ENCODE measurements around the gene LCN2. TPM values are rescaled to one million over a fixed set of nuclear protein-coding genes. Genes with fewer than 3 reads are reported as not detected.

LCN2 gene
- total and polyA plus RNA-seq, 9 of the 15 experiments (the other 6 are each of a cell fraction or from before 2014, with no cell fraction given), result 0.10 to 1.2 (median 0.44) TPM; not detected in 1

DNA sequence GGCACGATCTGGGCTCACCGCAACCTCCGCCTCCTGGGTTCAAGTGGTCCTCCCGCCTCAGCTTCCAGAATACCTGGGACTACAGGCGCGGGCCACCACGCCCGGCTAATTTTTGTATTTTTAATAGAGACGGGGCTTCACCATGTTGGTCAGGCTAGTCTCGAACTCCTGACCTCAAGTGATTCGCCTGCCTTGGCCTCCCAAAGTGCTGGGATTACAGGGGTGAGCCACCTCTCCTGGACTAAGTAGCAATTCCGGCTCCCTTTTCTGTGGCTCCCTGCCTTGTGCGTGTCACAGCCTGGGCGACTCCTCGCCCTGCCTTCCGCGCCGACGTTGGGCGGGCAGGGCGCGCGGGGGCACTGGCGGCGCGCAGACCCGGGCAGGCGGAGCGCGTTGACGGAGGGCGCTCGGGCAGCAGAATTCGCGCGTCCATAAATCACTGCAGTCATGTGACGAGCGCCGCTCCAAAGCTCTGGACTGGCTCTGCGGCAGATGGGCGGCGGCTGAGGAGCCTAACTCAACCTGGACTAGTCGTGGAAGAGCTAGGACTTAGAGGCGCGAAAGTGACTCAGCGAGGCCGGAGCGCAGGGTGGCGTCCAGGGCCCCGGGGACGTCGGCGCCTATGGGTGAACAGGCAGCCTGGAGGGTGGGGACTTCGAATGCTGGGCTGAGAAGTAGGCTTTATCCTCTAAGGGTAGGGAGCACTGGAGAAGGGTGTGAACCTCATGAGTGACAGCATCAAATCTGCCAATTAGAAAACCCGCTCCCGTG, 43.5 kb downstream of the LCN2 start (continued):
- TF ChIP-seq KLF6 (CRISPR knock-in tag; IDR thresholded peaks at IDR 0.05; ENCODE audit: borderline replicate concordance), result no peak
- no peak for TF ChIP-seq NFYB (IDR thresholded peaks at IDR 0.05; ENCODE audit: extremely low read depth, insufficient read length)
- 0 out of 2 replicates have a peak, but pooled peaks have one; percentile 42 for TF ChIP-seq ZNF707 (CRISPR knock-in tag; conservative IDR thresholded peaks at IDR 0.05)
- TF ChIP-seq, protein P1, sequence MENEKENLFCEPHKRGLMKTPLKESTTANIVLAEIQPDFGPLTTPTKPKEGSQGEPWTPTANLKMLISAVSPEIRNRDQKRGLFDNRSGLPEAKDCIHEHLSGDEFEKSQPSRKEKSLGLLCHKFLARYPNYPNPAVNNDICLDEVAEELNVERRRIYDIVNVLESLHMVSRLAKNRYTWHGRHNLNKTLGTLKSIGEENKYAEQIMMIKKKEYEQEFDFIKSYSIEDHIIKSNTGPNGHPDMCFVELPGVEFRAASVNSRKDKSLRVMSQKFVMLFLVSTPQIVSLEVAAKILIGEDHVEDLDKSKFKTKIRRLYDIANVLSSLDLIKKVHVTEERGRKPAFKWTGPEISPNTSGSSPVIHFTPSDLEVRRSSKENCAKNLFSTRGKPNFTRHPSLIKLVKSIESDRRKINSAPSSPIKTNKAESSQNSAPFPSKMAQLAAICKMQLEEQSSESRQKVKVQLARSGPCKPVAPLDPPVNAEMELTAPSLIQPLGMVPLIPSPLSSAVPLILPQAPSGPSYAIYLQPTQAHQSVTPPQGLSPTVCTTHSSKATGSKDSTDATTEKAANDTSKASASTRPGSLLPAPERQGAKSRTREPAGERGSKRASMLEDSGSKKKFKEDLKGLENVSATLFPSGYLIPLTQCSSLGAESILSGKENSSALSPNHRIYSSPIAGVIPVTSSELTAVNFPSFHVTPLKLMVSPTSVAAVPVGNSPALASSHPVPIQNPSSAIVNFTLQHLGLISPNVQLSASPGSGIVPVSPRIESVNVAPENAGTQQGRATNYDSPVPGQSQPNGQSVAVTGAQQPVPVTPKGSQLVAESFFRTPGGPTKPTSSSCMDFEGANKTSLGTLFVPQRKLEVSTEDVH (IDR thresholded peaks at IDR 0.05; ENCODE audit: low read depth, partially characterized antibody), result no peak
- peak; percentile 77 for TF ChIP-seq HNRNPLL (IDR thresholded peaks at IDR 0.05; ENCODE audit: low read depth, low read length, poor library complexity, severe bottlenecking)
- TF ChIP-seq, protein P2, sequence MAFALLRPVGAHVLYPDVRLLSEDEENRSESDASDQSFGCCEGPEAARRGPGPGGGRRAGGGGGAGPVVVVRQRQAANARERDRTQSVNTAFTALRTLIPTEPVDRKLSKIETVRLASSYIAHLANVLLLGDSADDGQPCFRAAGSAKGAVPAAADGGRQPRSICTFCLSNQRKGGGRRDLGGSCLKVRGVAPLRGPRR (CRISPR knock-in tag; IDR thresholded peaks at IDR 0.05), result peak; percentile 84; the same call in 1 of the 2 replicates
- TF ChIP-seq SLC30A9 (CRISPR knock-in tag; IDR thresholded peaks at IDR 0.05), result 0 out of 2 replicates have a peak, but pooled peaks have one; percentile 47
- TF ChIP-seq, protein P3, sequence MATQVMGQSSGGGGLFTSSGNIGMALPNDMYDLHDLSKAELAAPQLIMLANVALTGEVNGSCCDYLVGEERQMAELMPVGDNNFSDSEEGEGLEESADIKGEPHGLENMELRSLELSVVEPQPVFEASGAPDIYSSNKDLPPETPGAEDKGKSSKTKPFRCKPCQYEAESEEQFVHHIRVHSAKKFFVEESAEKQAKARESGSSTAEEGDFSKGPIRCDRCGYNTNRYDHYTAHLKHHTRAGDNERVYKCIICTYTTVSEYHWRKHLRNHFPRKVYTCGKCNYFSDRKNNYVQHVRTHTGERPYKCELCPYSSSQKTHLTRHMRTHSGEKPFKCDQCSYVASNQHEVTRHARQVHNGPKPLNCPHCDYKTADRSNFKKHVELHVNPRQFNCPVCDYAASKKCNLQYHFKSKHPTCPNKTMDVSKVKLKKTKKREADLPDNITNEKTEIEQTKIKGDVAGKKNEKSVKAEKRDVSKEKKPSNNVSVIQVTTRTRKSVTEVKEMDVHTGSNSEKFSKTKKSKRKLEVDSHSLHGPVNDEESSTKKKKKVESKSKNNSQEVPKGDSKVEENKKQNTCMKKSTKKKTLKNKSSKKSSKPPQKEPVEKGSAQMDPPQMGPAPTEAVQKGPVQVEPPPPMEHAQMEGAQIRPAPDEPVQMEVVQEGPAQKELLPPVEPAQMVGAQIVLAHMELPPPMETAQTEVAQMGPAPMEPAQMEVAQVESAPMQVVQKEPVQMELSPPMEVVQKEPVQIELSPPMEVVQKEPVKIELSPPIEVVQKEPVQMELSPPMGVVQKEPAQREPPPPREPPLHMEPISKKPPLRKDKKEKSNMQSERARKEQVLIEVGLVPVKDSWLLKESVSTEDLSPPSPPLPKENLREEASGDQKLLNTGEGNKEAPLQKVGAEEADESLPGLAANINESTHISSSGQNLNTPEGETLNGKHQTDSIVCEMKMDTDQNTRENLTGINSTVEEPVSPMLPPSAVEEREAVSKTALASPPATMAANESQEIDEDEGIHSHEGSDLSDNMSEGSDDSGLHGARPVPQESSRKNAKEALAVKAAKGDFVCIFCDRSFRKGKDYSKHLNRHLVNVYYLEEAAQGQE (IDR thresholded peaks at IDR 0.05; ENCODE audit: borderline replicate concordance), result no peak
- TF ChIP-seq, protein P3 (CRISPR knock-in tag; IDR thresholded peaks at IDR 0.05; ENCODE audit: low read depth), result peak; percentile 85
- TF ChIP-seq FIP1L1 (IDR thresholded peaks at IDR 0.05; ENCODE audit: low read depth, low read length, poor library complexity, severe bottlenecking), result peak; percentile 65
- TF ChIP-seq, protein P4, sequence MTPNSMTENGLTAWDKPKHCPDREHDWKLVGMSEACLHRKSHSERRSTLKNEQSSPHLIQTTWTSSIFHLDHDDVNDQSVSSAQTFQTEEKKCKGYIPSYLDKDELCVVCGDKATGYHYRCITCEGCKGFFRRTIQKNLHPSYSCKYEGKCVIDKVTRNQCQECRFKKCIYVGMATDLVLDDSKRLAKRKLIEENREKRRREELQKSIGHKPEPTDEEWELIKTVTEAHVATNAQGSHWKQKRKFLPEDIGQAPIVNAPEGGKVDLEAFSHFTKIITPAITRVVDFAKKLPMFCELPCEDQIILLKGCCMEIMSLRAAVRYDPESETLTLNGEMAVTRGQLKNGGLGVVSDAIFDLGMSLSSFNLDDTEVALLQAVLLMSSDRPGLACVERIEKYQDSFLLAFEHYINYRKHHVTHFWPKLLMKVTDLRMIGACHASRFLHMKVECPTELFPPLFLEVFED (CRISPR knock-in tag; conservative IDR thresholded peaks at IDR 0.05), result 0 out of 2 replicates have a peak, but pooled peaks have one; percentile 45
- no peak for TF ChIP-seq CREM (IDR thresholded peaks at IDR 0.05; ENCODE audit: low read depth)
